ENCODE data around the gene ABAT.

Gene ABAT

GRCh38 chr16:8828541-8829165 is 154.2 kb downstream of the ABAT start:
- no peak for TF ChIP-seq CTCF (IDR thresholded peaks at IDR 0.05; ENCODE audit: extremely low read depth, insufficient read depth, missing control alignments)
- in situ Hi-C loops (cut with MboI; ENCODE audit: low pct_unique_long_range_greater_than_20kb, low sequenced_read_pairs, unreplicated experiment), result no loop called here
- no peak for DNase-seq (ENCODE audit: low spot score)

GRCh38 chr16:8831450-8831849 is 157.0 kb downstream of the ABAT start:
- TF ChIP-seq CTCF (IDR thresholded peaks at IDR 0.05; ENCODE audit: extremely low read depth, insufficient read depth, missing control alignments), result no peak
- in situ Hi-C loops (cut with MboI; ENCODE audit: low pct_unique_long_range_greater_than_20kb, low sequenced_read_pairs, unreplicated experiment), result no loop called here
- no peak for DNase-seq (ENCODE audit: low spot score)

- no peak for TF ChIP-seq CTCF (IDR thresholded peaks at IDR 0.05; ENCODE audit: extremely low read depth, insufficient read depth, missing control alignments)
- in situ Hi-C loops (cut with MboI; ENCODE audit: low pct_unique_long_range_greater_than_20kb, low sequenced_read_pairs, unreplicated experiment), result no loop called here
- DNase-seq (ENCODE audit: low spot score), result no peak
These were observed 157.7 kb downstream of the ABAT start for GRCh38 chr16:8831871-8832716.

- no peak for DNase-seq (ENCODE audit: low spot score)
- no peak for TF ChIP-seq CTCF (IDR thresholded peaks at IDR 0.05; ENCODE audit: extremely low read depth, insufficient read depth, missing control alignments)
These were observed 158.3 kb downstream of the ABAT start for GRCh38 chr16:8832717-8833105.

More at GRCh38 chr16:8832717-8833105, 158.3 kb downstream of the ABAT start:
- in situ Hi-C loops (cut with MboI; ENCODE audit: low pct_unique_long_range_greater_than_20kb, low sequenced_read_pairs, unreplicated experiment), result no loop called here
